Stimulated activated naive CD8-positive, alpha-beta T cell treated with anti-CD3 and anti-CD28 coated beads, Interleukin-15, Interleukin-2, amounts not matched to agents 100 U/mL and 50 U/mL, for 24 hours (primary cell): ENCODE results near the gene RALB.
A peak's percentile ranks its signal among the peaks of the same experiment; 100 is the strongest.

Source experiments
- ATAC-seq: fragments of 150-1000 bp; cut with Tn5 transposase; one replicate; pipeline ENCODE4 v1.10.0; 2021
- DNase-seq: peaks from one replicate; pipeline ENCODE4 v3.0.0; 2021

The RALB gene, protein sequence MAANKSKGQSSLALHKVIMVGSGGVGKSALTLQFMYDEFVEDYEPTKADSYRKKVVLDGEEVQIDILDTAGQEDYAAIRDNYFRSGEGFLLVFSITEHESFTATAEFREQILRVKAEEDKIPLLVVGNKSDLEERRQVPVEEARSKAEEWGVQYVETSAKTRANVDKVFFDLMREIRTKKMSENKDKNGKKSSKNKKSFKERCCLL

GRCh38 chr2:120252225-120253020 lies at the start of gene RALB:
TSS of gene RALB (plus strand) at chr2:120252852. CDS start at chr2:120278665, 25,813 bp downstream.
- peak; percentile 95 for ATAC-seq

DNA sequence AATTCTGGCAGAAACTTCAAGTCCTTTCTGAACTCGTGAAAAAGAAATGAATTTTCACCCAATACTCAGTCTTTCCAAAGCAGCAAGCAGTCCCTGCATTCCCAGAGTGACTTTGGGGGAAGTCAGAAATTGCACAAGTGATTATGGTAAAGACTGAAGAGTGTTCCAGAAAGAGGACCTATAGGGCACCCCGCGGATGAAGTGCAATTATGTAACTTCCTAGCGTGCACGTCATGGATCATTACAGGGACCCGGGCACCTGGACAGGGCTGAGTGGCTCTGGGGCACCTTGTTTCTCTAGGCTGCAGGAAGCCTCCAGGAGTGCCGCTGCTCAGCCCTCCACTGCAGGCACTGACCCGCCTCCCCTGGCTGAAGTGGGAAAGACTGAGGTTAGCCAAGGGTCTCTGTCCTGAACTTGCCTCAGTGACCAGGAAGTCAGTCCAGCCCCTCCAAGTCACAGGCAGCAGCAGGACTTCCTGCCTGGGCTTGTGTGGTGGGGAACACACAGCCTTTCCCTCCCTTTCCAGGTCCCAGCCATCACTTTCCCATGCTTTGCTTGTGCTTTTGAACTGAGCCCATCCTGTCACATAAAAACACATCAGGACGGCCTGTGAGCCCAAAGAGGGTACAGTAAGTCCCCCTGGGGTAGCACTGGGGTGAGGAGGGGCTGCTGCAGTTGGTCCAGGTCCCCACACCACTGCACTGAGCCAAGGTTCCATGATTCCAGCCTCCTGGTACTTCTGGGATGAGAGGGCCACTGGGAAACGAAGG lies 49.2 kb upstream of the RALB start:
- ATAC-seq, result peak; percentile 15
- no peak for DNase-seq

More at GRCh38 chr2:120252225-120253020, at the start of gene RALB:
- peak; percentile 99 for DNase-seq

DNA sequence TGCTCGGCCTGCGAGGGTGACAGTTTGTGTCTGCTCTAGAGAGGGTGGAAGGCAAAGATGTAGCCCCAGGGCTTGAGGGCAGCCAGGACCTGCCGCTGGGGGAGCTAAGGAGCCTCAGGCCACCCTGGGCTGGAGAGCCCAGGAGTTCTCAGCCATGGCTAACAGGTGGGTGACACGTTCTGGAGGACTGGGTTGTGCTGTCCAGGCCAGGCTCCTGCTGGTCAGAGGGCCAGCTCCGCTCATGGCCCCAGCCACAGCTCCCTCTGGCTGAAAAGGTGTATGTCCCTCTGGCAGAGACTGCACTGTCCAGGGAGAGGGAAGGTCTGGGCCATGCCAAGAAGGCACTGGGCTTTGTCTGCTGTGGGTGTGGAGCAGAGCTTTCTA lies 48.6 kb upstream of the RALB start:
- DNase-seq (no peak), ATAC-seq (peak; percentile 8)

GRCh38 chr2:120204417-120204816 lies 48.2 kb upstream of the RALB start:
- ATAC-seq (no peak), DNase-seq (no peak)

DNA sequence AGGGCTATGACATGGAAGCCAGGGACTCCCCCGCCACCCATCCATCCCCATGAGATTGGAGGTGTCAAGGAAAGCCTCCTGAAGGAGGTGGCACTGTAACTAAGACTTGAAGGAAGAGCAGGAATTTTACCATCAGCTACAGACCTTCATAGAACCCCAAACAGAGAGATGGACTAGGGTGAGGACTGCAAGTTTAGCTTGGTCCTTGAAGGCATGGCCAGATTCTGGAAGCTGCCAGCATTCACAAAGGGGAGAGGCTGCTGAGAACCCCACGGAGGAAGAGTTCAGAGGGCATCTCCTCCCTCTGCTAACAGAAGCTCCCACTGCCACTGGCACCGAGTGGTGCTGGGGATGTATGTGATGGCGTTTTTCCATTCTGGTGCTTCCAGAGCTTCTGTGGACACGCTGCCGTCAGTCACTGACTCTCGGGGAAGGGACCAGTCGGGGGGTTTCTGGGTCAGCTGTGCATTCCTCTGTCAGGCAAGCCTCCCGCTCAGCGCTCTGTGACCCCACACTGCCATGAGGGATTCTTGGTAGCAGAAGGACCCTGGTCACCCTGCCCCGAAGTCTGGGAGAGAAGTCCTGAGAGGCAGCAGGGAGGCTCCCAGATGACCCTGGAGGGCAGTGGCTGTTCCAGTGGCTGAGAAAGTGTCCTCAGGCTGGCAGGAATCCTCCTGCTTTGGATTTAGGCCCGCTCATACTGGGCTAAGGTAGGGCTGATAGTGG lies 47.5 kb upstream of the RALB start:
- DNase-seq (no peak), ATAC-seq (no peak)

DNA sequence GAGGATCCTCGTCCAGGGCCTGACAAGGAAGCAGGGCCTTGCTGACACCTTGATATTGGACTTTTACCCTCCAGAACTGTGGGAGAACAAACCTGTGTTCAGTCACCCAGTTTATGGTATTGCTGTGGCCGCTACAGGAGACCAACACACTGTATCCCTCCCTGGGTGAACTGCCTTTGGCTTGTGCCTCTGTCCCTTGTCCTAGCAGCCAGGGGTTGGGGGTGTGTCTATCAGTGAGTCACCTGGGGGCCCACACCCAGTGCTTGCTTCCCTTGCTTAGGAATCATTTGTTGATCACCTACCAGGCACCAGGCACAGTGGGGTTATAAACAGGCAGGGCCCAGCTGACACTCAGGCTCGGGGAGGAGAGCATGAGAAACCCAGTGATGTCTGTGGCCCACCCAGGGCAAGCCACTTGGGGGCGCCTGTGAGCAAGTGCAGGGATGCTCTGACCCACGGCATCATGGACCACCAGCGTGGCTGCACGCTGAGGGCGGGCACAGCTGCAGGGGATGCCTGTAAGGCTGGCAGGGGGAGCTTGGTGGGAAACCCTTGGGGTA lies 46.5 kb upstream of the RALB start:
- ATAC-seq (no peak), DNase-seq (peak; percentile 76)

DNA sequence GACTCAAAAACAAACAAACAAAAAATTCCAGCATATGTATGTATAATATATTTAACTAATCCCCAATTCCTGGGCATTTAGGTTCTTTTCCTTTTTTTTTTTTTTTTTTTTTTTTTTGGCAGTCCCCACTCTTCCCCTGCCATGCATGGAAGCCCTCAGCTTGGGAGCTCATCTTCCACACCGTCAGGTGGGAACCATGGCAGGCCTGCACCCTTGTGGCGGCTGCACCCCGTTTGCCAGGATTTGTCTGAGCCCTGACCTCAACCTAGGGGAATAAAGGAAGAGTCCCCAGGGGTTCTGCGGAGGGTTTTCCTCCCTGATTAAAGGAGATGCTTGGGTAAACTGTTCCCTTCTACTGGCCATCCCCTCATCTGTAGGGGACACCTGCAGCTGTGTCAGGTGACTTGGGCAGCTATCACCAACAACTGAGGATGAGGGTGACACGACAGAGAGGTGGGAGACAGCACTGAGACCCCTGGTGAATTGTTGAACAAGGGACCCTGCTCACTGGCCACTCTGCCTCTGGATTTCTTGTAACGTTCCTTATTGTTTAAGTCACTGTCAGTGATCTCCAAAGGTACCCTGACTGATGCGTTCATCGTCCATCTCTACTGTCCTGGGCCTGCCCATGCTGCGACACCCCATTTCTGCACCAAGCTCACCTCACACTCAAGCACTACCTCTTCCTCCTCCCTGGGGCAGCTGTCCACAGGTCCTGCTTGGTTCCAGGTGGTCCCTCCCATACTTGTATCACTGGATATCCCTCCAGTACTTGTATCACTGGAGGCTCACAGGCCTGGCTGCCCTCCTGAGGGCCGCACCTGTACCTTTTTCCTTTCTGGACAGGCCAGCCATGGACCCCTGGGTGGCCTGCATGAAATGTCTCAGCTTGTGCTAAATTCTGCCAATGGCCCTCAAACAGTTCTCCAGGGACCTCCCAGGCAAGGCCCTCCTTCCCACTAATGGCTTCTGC lies 44.0 kb upstream of the RALB start:
- no peak for ATAC-seq

DNA sequence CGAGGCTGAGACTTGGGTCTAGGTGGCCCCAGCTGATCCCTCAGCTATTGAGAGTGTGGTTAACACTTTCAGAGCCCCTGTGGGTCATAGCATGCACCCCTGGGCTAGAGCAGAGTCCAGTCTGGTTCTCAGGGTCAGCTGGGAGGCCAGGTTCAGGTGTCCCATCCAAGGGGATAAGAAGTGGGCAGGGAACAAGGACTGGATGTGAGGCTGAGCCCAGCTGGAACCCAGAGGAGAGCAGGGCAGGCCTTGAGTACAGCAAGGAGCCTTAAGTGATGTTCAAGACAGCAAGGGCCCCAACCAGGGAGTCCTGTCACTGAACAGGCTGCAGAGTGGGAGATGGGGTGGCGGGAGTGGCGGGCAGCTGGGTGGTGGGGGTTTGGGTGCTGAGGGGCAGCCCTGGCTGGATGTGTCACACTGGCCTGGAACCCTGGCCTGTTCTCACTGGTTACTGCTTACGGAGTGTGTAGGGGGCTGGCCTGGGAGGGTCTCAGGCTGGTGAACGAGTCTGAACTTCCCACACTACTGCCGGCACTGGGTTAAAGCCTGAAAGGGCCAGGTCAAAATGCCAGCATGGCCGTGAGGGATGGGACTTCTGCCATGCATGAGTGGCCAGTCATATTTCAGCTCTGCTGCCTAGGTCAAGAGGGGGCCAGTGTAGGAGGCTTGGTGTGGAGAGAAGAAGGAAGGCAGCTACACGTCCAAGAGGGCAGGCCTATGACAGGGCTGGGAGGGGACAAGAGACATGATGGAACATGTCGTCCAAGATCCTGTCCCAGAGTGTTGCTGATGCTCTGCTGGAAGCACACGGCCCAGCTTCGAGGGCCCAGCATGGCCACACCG lies 43.0 kb upstream of the RALB start:
- DNase-seq, result no peak
- no peak for ATAC-seq

More for the DNA sequence above, 44.0 kb upstream of the RALB start:
- DNase-seq, result no peak

DNA sequence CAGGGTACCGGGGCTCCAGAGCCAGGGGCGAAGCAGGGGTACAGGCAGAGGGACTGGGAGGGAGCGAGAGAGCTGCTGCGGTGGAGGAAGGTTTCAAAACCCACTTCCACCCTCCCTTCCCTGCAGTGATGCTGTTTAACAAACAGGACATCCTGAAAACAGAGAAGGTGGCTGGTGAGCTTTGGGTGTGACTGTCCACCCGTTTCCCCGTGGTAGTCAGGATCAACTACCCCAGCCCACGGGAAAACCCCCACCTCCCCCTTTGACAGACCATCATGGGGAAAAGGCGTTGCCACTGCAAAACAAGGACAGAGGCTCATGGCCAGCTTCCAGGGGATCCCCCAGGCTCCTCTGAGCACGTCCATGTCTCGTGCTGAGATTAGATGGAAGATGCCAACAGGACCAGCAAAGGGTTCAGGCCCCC lies 42.4 kb upstream of the RALB start:
- DNase-seq, result no peak
- ATAC-seq, result peak; percentile 14

DNA sequence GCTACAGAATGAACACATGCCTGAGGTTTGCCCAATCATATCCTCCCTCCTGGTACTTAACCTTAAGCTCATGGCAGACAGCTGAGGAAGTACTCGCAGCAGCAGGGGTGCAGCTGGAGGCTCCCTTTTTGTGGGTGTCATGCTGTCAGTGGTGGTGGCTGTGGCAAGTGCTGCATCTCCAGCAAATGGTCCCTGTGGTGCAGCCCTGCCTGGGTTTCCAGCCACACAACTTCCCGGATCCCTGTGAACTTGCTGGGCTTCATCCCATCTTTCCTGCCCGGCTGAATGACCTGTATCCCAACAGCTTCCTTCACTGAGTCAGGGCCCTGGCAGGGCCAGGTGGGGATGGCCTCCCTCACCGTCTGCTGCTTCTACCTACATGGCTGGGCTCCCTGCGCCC lies 34.5 kb upstream of the RALB start:
- ATAC-seq, result no peak

GRCh38 chr2:120219291-120219690 lies 33.4 kb upstream of the RALB start:
- ATAC-seq, result no peak
- DNase-seq, result no peak

More for the DNA sequence above, 34.5 kb upstream of the RALB start:
- DNase-seq, result no peak

- DNase-seq, result no peak
- ATAC-seq, result no peak
Observed at GRCh38 chr2:120219766-120220165, 32.9 kb upstream of the RALB start.

DNA sequence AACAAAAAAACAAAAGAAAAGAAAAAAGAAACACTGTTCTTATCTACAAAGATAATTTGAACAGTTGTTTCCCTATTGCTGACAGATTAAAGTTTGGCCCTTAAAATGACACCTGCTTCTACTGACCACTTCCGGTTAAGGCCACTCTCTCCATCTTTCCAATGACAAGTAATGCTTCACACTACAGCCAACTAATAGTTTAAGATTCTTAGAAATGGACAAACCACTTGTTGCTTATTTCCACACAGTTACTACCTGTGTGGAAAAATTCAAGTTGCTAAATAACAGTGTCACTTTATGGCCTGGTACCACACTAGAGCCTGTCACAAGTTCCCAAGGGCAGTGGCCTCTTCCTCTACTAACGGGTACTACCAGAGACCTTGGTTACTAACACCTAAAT lies 31.9 kb upstream of the RALB start:
- ATAC-seq, result no peak
- DNase-seq, result no peak

DNA sequence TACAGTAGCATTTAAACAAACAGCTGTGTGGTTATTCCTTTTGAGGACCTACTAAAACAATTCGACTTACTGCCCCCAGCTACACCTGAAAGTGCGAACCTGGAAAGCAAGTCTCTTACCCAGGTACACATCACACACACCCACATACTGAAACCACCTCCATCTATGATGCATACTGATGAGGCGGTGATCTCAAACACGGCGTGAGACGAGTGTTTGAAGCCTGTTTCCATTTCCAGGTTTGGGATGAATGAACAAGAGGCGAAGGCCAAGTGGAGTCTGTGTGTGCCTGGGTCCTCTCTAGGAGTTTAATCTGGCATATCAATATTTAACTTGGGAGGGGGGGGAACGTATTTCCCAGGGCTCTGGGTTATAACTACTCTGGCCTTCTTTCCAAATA lies 31.0 kb upstream of the RALB start:
- DNase-seq (no peak), ATAC-seq (no peak)

GRCh38 chr2:120222186-120223033 lies 30.2 kb upstream of the RALB start:
- DNase-seq, result no peak
- no peak for ATAC-seq

DNA sequence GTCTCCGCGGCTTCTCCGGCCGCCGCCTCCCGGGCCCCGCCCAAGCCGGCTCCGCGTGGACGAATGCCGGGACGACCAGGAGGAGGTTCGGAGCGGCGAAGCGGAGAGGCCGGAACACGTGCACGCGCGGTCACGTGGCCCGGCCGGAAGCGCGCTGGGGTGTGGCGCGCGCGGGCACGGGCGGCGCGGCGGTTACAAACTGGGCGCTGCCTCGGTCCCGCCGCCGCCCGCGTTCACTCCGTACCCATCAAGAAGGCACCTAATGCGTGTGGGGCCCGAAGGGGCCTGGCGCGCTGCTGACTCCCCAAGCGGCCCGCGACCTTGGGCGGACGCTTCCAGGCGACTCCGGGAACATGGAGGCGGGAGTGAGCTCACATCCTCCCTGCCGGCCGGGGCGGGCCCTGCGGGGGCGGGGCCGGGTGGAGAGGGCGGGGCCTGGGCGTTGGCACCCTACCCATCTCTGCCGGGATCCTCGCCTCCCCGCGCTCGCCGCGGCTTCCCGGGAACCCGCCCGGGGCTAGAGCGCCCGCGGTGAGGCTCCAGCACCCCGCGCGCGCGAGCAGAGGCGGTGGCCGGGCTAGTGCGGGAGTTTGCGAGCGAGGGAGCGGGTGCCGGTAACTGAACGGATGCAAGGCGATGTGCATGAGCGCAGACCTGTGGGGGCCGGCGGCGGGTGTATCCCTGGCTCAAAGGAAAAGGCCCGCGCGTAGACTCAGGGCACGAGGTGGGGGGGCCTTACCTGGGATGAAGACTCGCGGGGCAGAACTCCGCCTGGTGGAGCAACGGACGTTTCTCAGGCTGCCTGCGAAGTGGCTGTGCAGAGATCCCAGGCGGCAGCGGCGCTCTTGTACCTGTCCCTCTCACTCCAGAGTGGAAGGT lies 29.4 kb upstream of the RALB start, which contains the start of gene TMEM185B:
TSS of gene TMEM185B (minus strand) at position 367 of the 879 bp plus-strand sequence. CDS start 424 bp downstream, outside the sequence.
- DNase-seq, result peak; percentile 94
- ATAC-seq, result peak; percentile 89

DNA sequence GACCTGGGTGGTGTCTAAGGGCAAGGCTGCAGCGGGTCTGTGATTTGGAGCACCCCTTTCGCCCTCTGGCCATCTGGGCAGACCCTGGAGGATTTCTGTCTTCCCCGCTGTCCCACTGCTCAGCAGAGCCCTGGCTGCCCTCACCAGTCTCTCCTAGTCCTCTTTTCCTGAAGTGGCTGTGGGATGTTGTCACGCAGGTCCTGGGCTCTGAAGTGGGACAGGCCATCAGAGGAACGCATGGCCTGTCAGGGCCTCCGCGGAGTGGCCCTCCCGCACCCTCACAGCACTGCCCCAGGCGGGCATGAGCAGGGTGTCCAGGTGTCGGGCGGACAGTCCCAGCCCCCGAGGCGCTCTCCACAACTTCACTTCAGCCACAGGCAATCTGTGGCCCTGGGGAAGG lies 28.4 kb upstream of the RALB start:
- DNase-seq, result no peak
- no peak for ATAC-seq
